Measurements from ENCODE around the gene PISD.

PISD gene

GRCh38 chr22:31661851-31662667 is at the start of gene PISD (continued):
- TF ChIP-seq ZNF585B (tag by site-specific recombination; IDR thresholded peaks at IDR 0.05) (no peak), ZBTB17 (tag by site-specific recombination; IDR thresholded peaks at IDR 0.05) (peak; percentile 98), ZNF121 (tag by site-specific recombination; IDR thresholded peaks at IDR 0.05) (no peak), EGR2 (tag by site-specific recombination; IDR thresholded peaks at IDR 0.05; ENCODE audit: low read depth) (no peak), ZIC2 (tag by site-specific recombination; IDR thresholded peaks at IDR 0.05) (0 out of 2 replicates have a peak, but pooled peaks have one; percentile 19), SCRT2 (tag by site-specific recombination; IDR thresholded peaks at IDR 0.05) (peak; percentile 59), KLF10 (tag by site-specific recombination; IDR thresholded peaks at IDR 0.05) (peak; percentile 95), SP2 (tag by site-specific recombination; IDR thresholded peaks at IDR 0.05) (peak; percentile 89), ZNF548 (tag by site-specific recombination; IDR thresholded peaks at IDR 0.05) (no peak), ZNF629 (tag by site-specific recombination; IDR thresholded peaks at IDR 0.05) (peak; percentile 71), ZNF157 (tag by site-specific recombination; IDR thresholded peaks at IDR 0.05) (no peak), ZNF600 (tag by site-specific recombination; IDR thresholded peaks at IDR 0.05) (peak; percentile 71), BCL6B (tag by site-specific recombination; IDR thresholded peaks at IDR 0.05) (peak; percentile 75), GFI1B (tag by site-specific recombination; IDR thresholded peaks at IDR 0.05) (0 out of 2 replicates have a peak, but pooled peaks have one; percentile 26), PRDM10 (tag by site-specific recombination; IDR thresholded peaks at IDR 0.05) (peak; percentile 57), PRDM6 (tag by site-specific recombination; IDR thresholded peaks at IDR 0.05) (no peak), ZNF777 (tag by site-specific recombination; IDR thresholded peaks at IDR 0.05; ENCODE audit: borderline replicate concordance) (peak; percentile 98), SP7 (tag by site-specific recombination; IDR thresholded peaks at IDR 0.05) (peak; percentile 67; the same call in 1 of the 2 replicates), SCRT1 (tag by site-specific recombination; IDR thresholded peaks at IDR 0.05; ENCODE audit: borderline replicate concordance) (peak; percentile 26; the same call in 1 of the 2 replicates), ZNF148 (tag by site-specific recombination; IDR thresholded peaks at IDR 0.05; ENCODE audit: borderline replicate concordance) (no peak), ZNF341 (tag by site-specific recombination; IDR thresholded peaks at IDR 0.05; ENCODE audit: low read depth) (no peak), WT1 (tag by site-specific recombination; IDR thresholded peaks at IDR 0.05) (peak; percentile 61), BCL11B (tag by site-specific recombination; IDR thresholded peaks at IDR 0.05; ENCODE audit: low read depth) (no peak), ZFP37 (tag by site-specific recombination; IDR thresholded peaks at IDR 0.05) (0 out of 2 replicates have a peak, but pooled peaks have one; percentile 32), HIC1 (tag by site-specific recombination; IDR thresholded peaks at IDR 0.05) (peak; percentile 74)
- TF ChIP-seq, protein P1, sequence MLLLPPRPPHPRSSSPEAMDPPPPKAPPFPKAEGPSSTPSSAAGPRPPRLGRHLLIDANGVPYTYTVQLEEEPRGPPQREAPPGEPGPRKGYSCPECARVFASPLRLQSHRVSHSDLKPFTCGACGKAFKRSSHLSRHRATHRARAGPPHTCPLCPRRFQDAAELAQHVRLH (tag by site-specific recombination; IDR thresholded peaks at IDR 0.05), result 0 out of 2 replicates have a peak, but pooled peaks have one; percentile 29
